Mammary epithelial cell (primary cell): Measurements from ENCODE around the gene KCNJ6.

Experiments used
- CTCF ChIP-seq, 2 donors: IDR thresholded peaks in 1 of 2; conservative IDR thresholded peaks in 1 of 2; 2 replicates each; pipeline ENCODE4 v1.5.1; 2011 to 2012; ENCODE audit warnings: inconsistent platforms in 2 of 2, low read length in 2 of 2, mild to moderate bottlenecking in 2 of 2, control low read depth in 1 of 2, low read depth in 1 of 2; ENCODE audit not compliant: insufficient read depth in 1 of 2; ENCODE audit errors: extremely low read depth in 1 of 2
- EZH2 ChIP-seq: IDR thresholded peaks from 2 replicates; pipeline ENCODE4 v1.6.1; 2012; ENCODE audit warnings: low read length, inconsistent platforms, borderline replicate concordance

GRCh38 chr21:37639756-37640155 is 276.5 kb downstream of the KCNJ6 start:
- TF ChIP-seq EZH2 (no peak), CTCF (conservative IDR thresholded peaks at IDR 0.05 in 1 of 2, IDR thresholded peaks at IDR 0.05 in 1 of 2; ENCODE audit: extremely low read depth in 1 of 2, insufficient read depth in 1 of 2, low read depth in 1 of 2, low read length in 2 of 2) (no peak)
